GM21423 (cell line): ENCODE measurements around the gene INPP5D.

ENCODE experiments used
- ATAC-seq: cut with Tn5 transposase; IDR thresholded peaks from one replicate; pipeline ENCODE4 v1.9.1; 2021; ENCODE audit warnings: mild to moderate bottlenecking, moderate library complexity; ENCODE audit not compliant: unreplicated experiment

INPP5D gene

GRCh38 chr2:233204286-233204936, 144.3 kb downstream of the INPP5D start:
- no peak for ATAC-seq

- ATAC-seq: no peak
Observed at GRCh38 chr2:233208382-233209116, 148.4 kb downstream of the INPP5D start.

- ATAC-seq: no peak
Observed at GRCh38 chr2:233209117-233209532, 149.0 kb downstream of the INPP5D start.

- ATAC-seq: no peak
Observed at GRCh38 chr2:233209533-233210171, 149.5 kb downstream of the INPP5D start.

GRCh38 chr2:233210281-233210680, 150.1 kb downstream of the INPP5D start:
- no peak for ATAC-seq

- ATAC-seq: no peak
Observed at GRCh38 chr2:233210843-233211547, 150.9 kb downstream of the INPP5D start.

GRCh38 chr2:233211548-233211895, 151.4 kb downstream of the INPP5D start:
- ATAC-seq: no peak

DNA sequence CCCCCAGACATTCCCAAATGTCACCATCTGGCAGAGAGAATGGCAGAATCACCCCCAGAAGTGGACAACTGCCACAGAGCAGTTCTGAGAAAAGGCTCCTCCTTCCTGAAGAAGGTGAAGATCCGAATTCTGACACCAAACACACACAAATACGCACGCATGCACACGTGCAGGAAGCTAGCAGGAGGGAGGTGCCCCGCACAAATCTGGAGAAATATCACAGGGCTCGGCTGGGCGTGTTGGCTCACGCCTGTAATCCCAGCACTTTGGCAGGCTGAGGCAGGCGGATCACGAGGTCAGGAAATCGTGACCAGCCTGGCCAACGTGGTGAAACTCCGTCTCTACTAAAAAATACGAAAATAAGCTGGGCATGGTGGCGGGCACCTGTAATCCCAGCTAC, 152.9 kb downstream of the INPP5D start:
- ATAC-seq: no peak

DNA sequence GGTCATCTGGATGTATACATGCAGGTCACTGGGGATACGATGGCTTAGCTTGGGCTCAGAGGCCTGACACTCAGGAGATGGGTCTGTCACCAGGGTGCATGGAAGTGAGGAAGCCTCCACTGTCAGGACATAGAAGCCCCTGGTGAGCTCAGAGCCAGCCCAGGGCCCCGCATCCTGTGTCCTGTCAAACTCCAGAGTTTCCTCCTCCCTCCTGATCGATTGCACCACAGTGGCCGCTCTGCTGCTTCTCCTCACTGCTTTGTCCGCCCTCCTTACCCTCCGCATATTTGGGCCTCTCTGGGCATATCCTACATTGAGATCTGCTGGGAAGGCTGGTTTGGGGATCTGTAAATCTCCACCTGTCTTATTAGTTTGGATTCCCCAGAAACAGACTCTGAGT, 153.8 kb downstream of the INPP5D start:
- no peak for ATAC-seq

DNA sequence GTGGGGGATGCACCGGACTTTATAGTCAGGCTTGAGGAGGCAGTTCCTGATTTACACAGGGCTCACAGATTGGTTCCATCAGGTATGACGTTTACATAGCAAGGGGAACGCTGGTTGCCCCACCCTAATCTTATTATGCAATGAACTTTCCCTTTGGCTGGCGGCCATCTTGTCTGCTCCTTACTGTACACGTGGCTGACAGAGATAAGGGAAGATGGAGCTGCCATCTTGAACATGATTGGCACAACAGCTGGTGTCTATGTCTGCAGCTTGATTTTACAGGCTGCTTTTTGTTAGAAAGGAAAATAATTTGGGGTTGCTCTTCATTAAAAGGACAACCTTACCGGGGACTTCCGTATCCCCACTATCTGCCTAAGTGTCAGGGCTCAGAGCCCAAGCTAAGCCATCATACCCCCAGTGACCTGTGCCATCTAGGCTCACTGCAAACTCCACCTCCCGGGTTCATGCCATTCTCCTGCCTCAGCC, 157.8 kb downstream of the INPP5D start:
- ATAC-seq: no peak

DNA sequence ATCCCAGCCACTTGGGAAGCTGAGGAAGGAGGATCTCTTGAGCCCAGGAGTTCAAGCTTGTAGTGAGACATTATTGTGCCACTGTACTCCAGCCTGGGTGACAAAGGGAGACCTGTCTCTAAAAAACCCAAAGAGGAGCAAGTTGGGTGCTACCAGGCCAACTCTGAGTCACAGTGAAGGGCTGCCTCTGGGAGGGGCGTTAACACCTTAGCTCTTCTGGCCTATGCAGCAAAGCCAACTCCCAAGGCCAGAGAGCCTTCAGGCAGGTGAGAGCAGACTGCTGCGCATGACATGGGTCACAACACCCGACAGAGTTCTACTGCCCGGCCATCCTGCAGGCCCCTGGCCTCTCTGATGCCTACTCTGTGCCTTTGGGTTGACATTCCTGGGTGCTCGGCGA, 158.7 kb downstream of the INPP5D start:
- ATAC-seq: no peak

GRCh38 chr2:233219848-233220247, 159.7 kb downstream of the INPP5D start:
- ATAC-seq: no peak

- no peak for ATAC-seq
Observed at GRCh38 chr2:233221378-233222063, 161.4 kb downstream of the INPP5D start.

- peak; percentile 77 for ATAC-seq
Observed at GRCh38 chr2:233223059-233223894, 163.1 kb downstream of the INPP5D start.

GRCh38 chr2:233225230-233226068, 165.3 kb downstream of the INPP5D start:
- ATAC-seq: no peak

DNA sequence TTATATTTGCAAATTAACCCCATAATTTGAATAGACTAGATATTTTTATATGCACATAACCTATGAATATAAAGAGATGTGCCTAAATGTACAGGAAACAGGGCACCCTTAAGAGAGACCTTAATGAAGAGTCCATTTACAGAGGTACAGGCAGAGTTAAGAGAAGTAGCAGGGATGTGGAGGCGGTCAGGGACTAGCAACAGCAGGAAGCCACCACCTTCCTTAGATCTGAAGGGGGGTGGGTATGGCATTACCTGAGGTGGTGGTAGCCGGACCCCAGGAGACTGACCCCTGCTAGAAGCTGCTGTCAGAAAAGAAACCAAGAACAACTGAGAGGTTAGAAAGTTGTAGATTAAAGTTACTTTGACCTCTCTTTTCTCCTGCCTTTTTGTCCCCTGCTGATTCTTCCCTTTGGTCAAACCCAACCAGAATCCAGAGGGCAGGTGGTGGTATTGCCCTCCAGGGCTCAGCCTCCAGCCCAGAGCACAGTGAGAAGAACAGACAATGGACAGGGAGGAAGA, 166.4 kb downstream of the INPP5D start:
- ATAC-seq: no peak

- no peak for ATAC-seq
Observed at GRCh38 chr2:233227346-233227978, 167.3 kb downstream of the INPP5D start.

- ATAC-seq: no peak
Observed at GRCh38 chr2:233228376-233228775, 168.2 kb downstream of the INPP5D start.
